Neural cell (in vitro differentiated cells): Measurements from ENCODE around the gene ZNF200. TPM values are rescaled to one million over a fixed set of nuclear protein-coding genes. Genes with fewer than 3 reads are reported as not detected.

Source experiments
- H2AFZ ChIP-seq: fragments of 200-600, 300-800 bp; sonication (generic), shearing (Covaris generic); 2 replicates; pipeline ENCODE4 v1.6.0; 2014; ENCODE audit warnings: low read depth, mild to moderate bottlenecking, antibody characterized with exemption, low read length, moderate library complexity
- H3F3A ChIP-seq: fragments of 200-600 bp; shearing (Covaris generic); 2 replicates; pipeline ENCODE4 v1.6.1; 2016; ENCODE audit warnings: mild to moderate bottlenecking, moderate library complexity, mixed read lengths, antibody characterized with exemption, low read length; ENCODE audit not compliant: insufficient read depth, poor library complexity, severe bottlenecking
- H3K27ac ChIP-seq: fragments of 200-600, 300-800 bp; sonication (generic), shearing (Covaris generic); 2 replicates; pipeline ENCODE4 v1.5.1; 2014; ENCODE audit warnings: mild to moderate bottlenecking, low read length, moderate library complexity
- H3K27me3 ChIP-seq: fragments of 300-800, 200-600 bp; sonication (generic), shearing (Covaris generic); 2 replicates; pipeline ENCODE4 v1.6.0; 2014; ENCODE audit warnings: mild to moderate bottlenecking, low read depth, low read length, moderate library complexity; ENCODE audit not compliant: insufficient read depth
- H3K36me3 ChIP-seq: fragments of 300-800, 200-600 bp; sonication (generic), shearing (Covaris generic); 2 replicates; pipeline ENCODE4 v1.5.1; 2014; ENCODE audit warnings: mild to moderate bottlenecking, antibody characterized with exemption, low read length, moderate library complexity; ENCODE audit not compliant: insufficient read depth
- H3K4me2 ChIP-seq: fragments of 300-800, 200-600 bp; sonication (generic), shearing (Covaris generic); 2 replicates; pipeline ENCODE4 v1.6.0; 2014; ENCODE audit warnings: mild to moderate bottlenecking, low read length
- H3K4me3 ChIP-seq: fragments of 300-800, 200-600 bp; sonication (generic), shearing (Covaris generic); 2 replicates; pipeline ENCODE4 v1.5.1; 2014; ENCODE audit warnings: mild to moderate bottlenecking, low read length, moderate library complexity
- H3K79me2 ChIP-seq: fragments of 200-600 bp; shearing (Covaris generic); replicated peaks from 2 replicates; pipeline ENCODE4 v1.6.0; 2014; ENCODE audit warnings: mild to moderate bottlenecking, low read length, moderate library complexity; ENCODE audit not compliant: insufficient read depth
- H3K9ac ChIP-seq: fragments of 300-800, 200-600 bp; sonication (generic), shearing (Covaris generic); 2 replicates; pipeline ENCODE4 v1.6.1; 2016; ENCODE audit warnings: mild to moderate bottlenecking, low read length, mixed read lengths
- H3K9me2 ChIP-seq: fragments of 200-600 bp; shearing (Covaris generic); 2 replicates; pipeline ENCODE4 v1.6.1; 2016; ENCODE audit warnings: mild to moderate bottlenecking, low read length, mixed read lengths; ENCODE audit not compliant: insufficient read depth
- H3K9me3 ChIP-seq: fragments of 200-600, 300-800 bp; sonication (generic), shearing (Covaris generic); 2 replicates; pipeline ENCODE4 v1.6.1; 2016; ENCODE audit warnings: mild to moderate bottlenecking, mixed run types, low read length, moderate library complexity, mixed read lengths
- H4K20me1 ChIP-seq: fragments of 200-600 bp; shearing (Covaris generic); 2 replicates; pipeline ENCODE4 v1.6.1; 2016; ENCODE audit warnings: mild to moderate bottlenecking, mixed run types; ENCODE audit not compliant: insufficient read depth
- CTCF ChIP-seq: fragments of 450-650 bp; IDR thresholded peaks from 2 replicates; pipeline ENCODE4 v1.5.1; 2014; ENCODE audit warnings: antibody characterized with exemption, mild to moderate bottlenecking, moderate library complexity; ENCODE audit not compliant: poor library complexity, severe bottlenecking
- EP300 ChIP-seq: fragments of 450-650 bp; conservative IDR thresholded peaks from 2 replicates; pipeline ENCODE4 v1.6.1; 2014; ENCODE audit warnings: antibody characterized with exemption, mild to moderate bottlenecking, moderate library complexity; ENCODE audit not compliant: poor library complexity, severe bottlenecking
- EZH2 ChIP-seq: fragments of 200-600, 300-800 bp; shearing (Covaris generic), sonication (generic); IDR thresholded peaks from 2 replicates; pipeline ENCODE4 v1.6.1; 2014; ENCODE audit warnings: antibody characterized with exemption, low read length, borderline replicate concordance, mild to moderate bottlenecking; ENCODE audit not compliant: insufficient read depth, poor library complexity, severe bottlenecking
- MXI1 ChIP-seq: fragments of 450-650 bp; conservative IDR thresholded peaks from 2 replicates; pipeline ENCODE4 v1.6.1; 2014; ENCODE audit warnings: antibody characterized with exemption, mild to moderate bottlenecking; ENCODE audit not compliant: poor library complexity, severe bottlenecking
- POLR2AphosphoS5 ChIP-seq: IDR thresholded peaks from 2 replicates; pipeline ENCODE4 v1.6.1; 2012
- RAD21 ChIP-seq: fragments of 450-650 bp; conservative IDR thresholded peaks from 2 replicates; pipeline ENCODE4 v1.6.1; 2014; ENCODE audit warnings: antibody characterized with exemption, mild to moderate bottlenecking, moderate library complexity
- REST ChIP-seq: IDR thresholded peaks from 2 replicates; pipeline ENCODE4 v1.6.1; 2012; ENCODE audit warnings: borderline replicate concordance
- TAF1 ChIP-seq: IDR thresholded peaks from 2 replicates; pipeline ENCODE4 v1.6.1; 2012; ENCODE audit warnings: low read depth
- polyA plus RNA-seq: library from polyadenylated mRNA; depleted of rRNA; stranded (reverse); fragments of >200 nt; gene quantifications from 2 replicates; pipeline ENCODE4 v1.2.3, GENCODE V29; 2014

Gene ZNF200
- polyA plus RNA-seq, 1 donor from 2014 or later, result 20.8 TPM

- TF ChIP-seq RAD21, result no peak
- TF ChIP-seq MXI1, result peak; percentile 69
- TF ChIP-seq REST, result no peak
- Histone ChIP-seq H3K79me2 (no peaks in the 10 kb centered on the region), H3F3A (no peaks in the 10 kb centered on the region), H3K4me2 (peak overlapping the region; percentile 84), H3K27me3 (peaks cover 92% of the 10 kb centered on the region), H3K36me3 (no peaks in the 10 kb centered on the region), H3K9me3 (no peaks in the 10 kb centered on the region), H3K9ac (peak overlapping the region; percentile 69), H3K27ac (peak overlapping the region; percentile 60), H3K9me2 (no peaks in the 10 kb centered on the region), H4K20me1 (no peaks in the 10 kb centered on the region), H2AFZ (peak overlapping the region; percentile 65), H3K4me3 (peak overlapping the region; percentile 89)
Observed at GRCh38 chr16:3188925-3189825, 45.8 kb downstream of the ZNF200 start.

DNA sequence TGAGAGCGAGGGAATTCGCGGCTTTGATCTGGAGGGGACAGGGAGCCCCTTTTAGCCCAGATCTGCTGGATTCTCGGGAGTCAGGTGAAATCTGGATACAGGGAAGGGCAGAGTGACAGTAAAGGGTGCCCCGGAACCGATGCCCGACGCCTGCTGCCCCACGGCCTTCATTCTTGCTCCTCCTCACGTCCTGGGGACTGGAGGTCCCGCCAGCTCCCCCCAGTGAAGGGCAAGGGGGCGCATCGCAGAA lies 46.4 kb downstream of the ZNF200 start:
- Histone ChIP-seq H3K27ac (peak overlapping the region; percentile 60), H3K4me2 (peak overlapping the region; percentile 84), H3K27me3 (peaks cover 92% of the 10 kb centered on the region), H3K9me2 (no peaks in the 10 kb centered on the region), H3K79me2 (no peaks in the 10 kb centered on the region), H2AFZ (peak overlapping the region; percentile 48), H3K9me3 (no peaks in the 10 kb centered on the region), H3K4me3 (peak overlapping the region; percentile 89), H3F3A (no peaks in the 10 kb centered on the region), H3K36me3 (no peaks in the 10 kb centered on the region), H4K20me1 (no peaks in the 10 kb centered on the region), H3K9ac (peak overlapping the region; percentile 69)
- peak; percentile 57 for TF ChIP-seq TAF1
- no peak for TF ChIP-seq CTCF

- Histone ChIP-seq H2AFZ (peak within 1 kb of the TSS; percentile 65), H3K9ac (peak within 1 kb of the TSS; percentile 69), H3K27me3 (peaks cover 93% of the 10 kb centered on the region), H3K9me2 (no peaks in the 10 kb centered on the region), H3K36me3 (no peaks in the 10 kb centered on the region), H3K4me2 (peak within 1 kb of the TSS; percentile 84), H3K79me2 (no peaks in the 10 kb centered on the region), H4K20me1 (no peaks in the 10 kb centered on the region), H3K9me3 (no peaks in the 10 kb centered on the region), H3F3A (no peaks in the 10 kb centered on the region), H3K4me3 (peak within 1 kb of the TSS; percentile 89), H3K27ac (peak within 1 kb of the TSS; percentile 60)
- TF ChIP-seq EP300, result peak; percentile 22
- peak; percentile 27 for TF ChIP-seq MXI1
- peak; percentile 43 for TF ChIP-seq TAF1
- TF ChIP-seq POLR2AphosphoS5, result no peak
- peak; percentile 21 for TF ChIP-seq RAD21
- no peak for TF ChIP-seq EZH2
- no peak for TF ChIP-seq CTCF
Observed at GRCh38 chr16:3187798-3188674, 46.9 kb downstream of the ZNF200 start, which contains the start of gene OR1F1. Gene OR1F1, plus strand, starts transcription at chr16:3188204.
